ENCODE results near the gene HNMT. TPM values are rescaled to one million over a fixed set of nuclear protein-coding genes. Genes with fewer than 3 reads are reported as not detected.

HNMT gene
- total and polyA plus RNA-seq, 2 of the 13 experiments (the other 11 are each of a cell fraction or from before 2014, with no cell fraction given), result 279 to 309 TPM

DNA sequence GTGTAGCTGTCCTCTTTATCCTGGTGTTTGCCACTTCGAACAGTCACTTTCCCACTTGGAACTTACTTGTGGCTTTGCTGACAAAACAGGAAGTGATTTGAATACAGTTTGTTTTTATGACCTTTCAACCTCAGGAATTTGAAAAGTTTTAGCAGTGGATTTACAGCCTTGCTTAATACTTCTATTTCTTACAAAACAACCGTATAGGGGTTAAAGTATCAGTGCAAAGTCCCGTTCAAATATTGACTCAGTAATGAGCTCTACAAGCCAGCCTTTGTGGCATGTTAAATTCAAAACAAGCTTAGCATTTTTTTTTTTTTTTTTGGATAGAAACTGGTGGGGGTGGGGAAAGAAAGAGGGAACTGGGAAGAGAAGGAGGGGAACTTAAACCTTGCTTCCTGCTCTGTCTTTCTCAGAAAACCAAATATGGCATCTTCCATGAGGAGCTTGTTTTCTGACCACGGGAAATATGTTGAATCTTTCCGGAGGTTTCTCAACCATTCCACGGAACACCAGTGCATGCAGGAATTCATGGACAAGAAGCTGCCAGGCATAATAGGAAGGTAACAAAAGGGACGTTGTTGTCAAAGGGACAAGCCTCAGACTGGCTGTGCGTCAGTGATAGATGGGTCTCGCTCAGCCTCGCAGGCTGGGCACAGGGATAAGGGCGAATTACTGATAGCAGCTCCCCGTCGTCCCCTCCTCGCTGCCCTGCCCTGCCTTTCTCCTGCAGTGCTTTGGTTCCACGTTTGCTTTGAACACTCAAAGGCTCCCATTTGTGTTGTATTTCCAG, at the start of gene HNMT (continued):
- TF ChIP-seq ZFYVE20 (CRISPR knock-in tag; IDR thresholded peaks at IDR 0.05; ENCODE audit: borderline replicate concordance, low read depth), result 0 out of 2 replicates have a peak, but pooled peaks have one; percentile 57
- TF ChIP-seq TSC22D2 (CRISPR knock-in tag; IDR thresholded peaks at IDR 0.05; ENCODE audit: borderline replicate concordance), result 0 out of 2 replicates have a peak, but pooled peaks have one; percentile 0
- peak; percentile 96 for TF ChIP-seq GATA4 (IDR thresholded peaks at IDR 0.05; ENCODE audit: borderline replicate concordance, low read depth)
- TF ChIP-seq ATF7-NPFF (CRISPR knock-in tag; IDR thresholded peaks at IDR 0.05; ENCODE audit: low read depth), result peak; percentile 50
- no peak for TF ChIP-seq PRPF4 (IDR thresholded peaks at IDR 0.05; ENCODE audit: low read depth, low read length, poor library complexity, severe bottlenecking)
- TF ChIP-seq, protein P1, sequence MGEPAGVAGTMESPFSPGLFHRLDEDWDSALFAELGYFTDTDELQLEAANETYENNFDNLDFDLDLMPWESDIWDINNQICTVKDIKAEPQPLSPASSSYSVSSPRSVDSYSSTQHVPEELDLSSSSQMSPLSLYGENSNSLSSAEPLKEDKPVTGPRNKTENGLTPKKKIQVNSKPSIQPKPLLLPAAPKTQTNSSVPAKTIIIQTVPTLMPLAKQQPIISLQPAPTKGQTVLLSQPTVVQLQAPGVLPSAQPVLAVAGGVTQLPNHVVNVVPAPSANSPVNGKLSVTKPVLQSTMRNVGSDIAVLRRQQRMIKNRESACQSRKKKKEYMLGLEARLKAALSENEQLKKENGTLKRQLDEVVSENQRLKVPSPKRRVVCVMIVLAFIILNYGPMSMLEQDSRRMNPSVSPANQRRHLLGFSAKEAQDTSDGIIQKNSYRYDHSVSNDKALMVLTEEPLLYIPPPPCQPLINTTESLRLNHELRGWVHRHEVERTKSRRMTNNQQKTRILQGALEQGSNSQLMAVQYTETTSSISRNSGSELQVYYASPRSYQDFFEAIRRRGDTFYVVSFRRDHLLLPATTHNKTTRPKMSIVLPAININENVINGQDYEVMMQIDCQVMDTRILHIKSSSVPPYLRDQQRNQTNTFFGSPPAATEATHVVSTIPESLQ (CRISPR knock-in tag; conservative IDR thresholded peaks at IDR 0.05), result 0 out of 2 replicates have a peak, but pooled peaks have one; percentile 26
- no peak for TF ChIP-seq ZNF570 (CRISPR knock-in tag; IDR thresholded peaks at IDR 0.05; ENCODE audit: borderline replicate concordance)
- TF ChIP-seq, protein P2, sequence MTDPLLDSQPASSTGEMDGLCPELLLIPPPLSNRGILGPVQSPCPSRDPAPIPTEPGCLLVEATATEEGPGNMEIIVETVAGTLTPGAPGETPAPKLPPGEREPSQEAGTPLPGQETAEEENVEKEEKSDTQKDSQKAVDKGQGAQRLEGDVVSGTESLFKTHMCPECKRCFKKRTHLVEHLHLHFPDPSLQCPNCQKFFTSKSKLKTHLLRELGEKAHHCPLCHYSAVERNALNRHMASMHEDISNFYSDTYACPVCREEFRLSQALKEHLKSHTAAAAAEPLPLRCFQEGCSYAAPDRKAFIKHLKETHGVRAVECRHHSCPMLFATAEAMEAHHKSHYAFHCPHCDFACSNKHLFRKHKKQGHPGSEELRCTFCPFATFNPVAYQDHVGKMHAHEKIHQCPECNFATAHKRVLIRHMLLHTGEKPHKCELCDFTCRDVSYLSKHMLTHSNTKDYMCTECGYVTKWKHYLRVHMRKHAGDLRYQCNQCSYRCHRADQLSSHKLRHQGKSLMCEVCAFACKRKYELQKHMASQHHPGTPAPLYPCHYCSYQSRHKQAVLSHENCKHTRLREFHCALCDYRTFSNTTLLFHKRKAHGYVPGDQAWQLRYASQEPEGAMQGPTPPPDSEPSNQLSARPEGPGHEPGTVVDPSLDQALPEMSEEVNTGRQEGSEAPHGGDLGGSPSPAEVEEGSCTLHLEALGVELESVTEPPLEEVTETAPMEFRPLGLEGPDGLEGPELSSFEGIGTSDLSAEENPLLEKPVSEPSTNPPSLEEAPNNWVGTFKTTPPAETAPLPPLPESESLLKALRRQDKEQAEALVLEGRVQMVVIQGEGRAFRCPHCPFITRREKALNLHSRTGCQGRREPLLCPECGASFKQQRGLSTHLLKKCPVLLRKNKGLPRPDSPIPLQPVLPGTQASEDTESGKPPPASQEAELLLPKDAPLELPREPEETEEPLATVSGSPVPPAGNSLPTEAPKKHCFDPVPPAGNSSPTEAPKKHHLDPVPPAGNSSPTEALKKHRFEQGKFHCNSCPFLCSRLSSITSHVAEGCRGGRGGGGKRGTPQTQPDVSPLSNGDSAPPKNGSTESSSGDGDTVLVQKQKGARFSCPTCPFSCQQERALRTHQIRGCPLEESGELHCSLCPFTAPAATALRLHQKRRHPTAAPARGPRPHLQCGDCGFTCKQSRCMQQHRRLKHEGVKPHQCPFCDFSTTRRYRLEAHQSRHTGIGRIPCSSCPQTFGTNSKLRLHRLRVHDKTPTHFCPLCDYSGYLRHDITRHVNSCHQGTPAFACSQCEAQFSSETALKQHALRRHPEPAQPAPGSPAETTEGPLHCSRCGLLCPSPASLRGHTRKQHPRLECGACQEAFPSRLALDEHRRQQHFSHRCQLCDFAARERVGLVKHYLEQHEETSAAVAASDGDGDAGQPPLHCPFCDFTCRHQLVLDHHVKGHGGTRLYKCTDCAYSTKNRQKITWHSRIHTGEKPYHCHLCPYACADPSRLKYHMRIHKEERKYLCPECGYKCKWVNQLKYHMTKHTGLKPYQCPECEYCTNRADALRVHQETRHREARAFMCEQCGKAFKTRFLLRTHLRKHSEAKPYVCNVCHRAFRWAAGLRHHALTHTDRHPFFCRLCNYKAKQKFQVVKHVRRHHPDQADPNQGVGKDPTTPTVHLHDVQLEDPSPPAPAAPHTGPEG (CRISPR knock-in tag; IDR thresholded peaks at IDR 0.05), result peak; percentile 86
- TF ChIP-seq ELF3 (CRISPR knock-in tag; IDR thresholded peaks at IDR 0.05), result peak; percentile 97
- no peak for TF ChIP-seq ZNF24 (IDR thresholded peaks at IDR 0.05)
- TF ChIP-seq, protein P3, sequence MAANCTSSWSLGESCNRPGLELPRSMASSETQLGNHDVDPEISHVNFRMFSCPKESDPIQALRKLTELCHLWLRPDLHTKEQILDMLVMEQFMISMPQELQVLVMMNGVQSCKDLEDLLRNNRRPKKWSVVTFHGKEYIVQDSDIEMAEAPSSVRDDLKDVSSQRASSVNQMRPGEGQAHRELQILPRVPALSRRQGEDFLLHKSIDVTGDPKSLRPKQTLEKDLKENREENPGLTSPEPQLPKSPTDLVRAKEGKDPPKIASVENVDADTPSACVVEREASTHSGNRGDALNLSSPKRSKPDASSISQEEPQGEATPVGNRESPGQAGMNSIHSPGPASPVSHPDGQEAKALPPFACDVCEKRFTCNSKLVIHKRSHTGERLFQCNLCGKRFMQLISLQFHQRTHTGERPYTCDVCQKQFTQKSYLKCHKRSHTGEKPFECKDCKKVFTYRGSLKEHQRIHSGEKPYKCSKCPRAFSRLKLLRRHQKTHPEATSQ (CRISPR knock-in tag; IDR thresholded peaks at IDR 0.05; ENCODE audit: borderline replicate concordance), result peak; percentile 95
- TF ChIP-seq RBM39 (IDR thresholded peaks at IDR 0.05; ENCODE audit: low read depth, low read length, poor library complexity, severe bottlenecking), result peak; percentile 52
- no peak for TF ChIP-seq NBN (conservative IDR thresholded peaks at IDR 0.05)
- TF ChIP-seq, protein P4, sequence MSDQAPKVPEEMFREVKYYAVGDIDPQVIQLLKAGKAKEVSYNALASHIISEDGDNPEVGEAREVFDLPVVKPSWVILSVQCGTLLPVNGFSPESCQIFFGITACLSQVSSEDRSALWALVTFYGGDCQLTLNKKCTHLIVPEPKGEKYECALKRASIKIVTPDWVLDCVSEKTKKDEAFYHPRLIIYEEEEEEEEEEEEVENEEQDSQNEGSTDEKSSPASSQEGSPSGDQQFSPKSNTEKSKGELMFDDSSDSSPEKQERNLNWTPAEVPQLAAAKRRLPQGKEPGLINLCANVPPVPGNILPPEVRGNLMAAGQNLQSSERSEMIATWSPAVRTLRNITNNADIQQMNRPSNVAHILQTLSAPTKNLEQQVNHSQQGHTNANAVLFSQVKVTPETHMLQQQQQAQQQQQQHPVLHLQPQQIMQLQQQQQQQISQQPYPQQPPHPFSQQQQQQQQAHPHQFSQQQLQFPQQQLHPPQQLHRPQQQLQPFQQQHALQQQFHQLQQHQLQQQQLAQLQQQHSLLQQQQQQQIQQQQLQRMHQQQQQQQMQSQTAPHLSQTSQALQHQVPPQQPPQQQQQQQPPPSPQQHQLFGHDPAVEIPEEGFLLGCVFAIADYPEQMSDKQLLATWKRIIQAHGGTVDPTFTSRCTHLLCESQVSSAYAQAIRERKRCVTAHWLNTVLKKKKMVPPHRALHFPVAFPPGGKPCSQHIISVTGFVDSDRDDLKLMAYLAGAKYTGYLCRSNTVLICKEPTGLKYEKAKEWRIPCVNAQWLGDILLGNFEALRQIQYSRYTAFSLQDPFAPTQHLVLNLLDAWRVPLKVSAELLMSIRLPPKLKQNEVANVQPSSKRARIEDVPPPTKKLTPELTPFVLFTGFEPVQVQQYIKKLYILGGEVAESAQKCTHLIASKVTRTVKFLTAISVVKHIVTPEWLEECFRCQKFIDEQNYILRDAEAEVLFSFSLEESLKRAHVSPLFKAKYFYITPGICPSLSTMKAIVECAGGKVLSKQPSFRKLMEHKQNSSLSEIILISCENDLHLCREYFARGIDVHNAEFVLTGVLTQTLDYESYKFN (CRISPR knock-in tag; conservative IDR thresholded peaks at IDR 0.05), result peak; percentile 100

Data from HepG2 (cell line).